Endometrial microvascular endothelial cells (primary cell): ENCODE data around the gene SLC12A4. TPM values are rescaled to one million over a fixed set of nuclear protein-coding genes. Genes with fewer than 3 reads are reported as not detected.

Source experiments
- in situ Hi-C: cut with HindIII; loops from 2 replicates; pipeline ENCODE4 v1.10.0; 2017; ENCODE audit warnings: low sequenced_read_pairs, low pct_unique_long_range_greater_than_20kb; ENCODE audit errors: inconsistent ontology term
- total RNA-seq: library from RNA; depleted of rRNA; stranded (reverse); fragments of >200 nt; gene quantifications from one replicate; pipeline ENCODE4 v1.2.3, GENCODE V29; 2015; ENCODE audit errors: inconsistent ontology term

The SLC12A4 gene
- total RNA-seq, 1 donor from 2014 or later, result 55.3 TPM

GRCh38 chr16:67966549-67967182 lies 1.8 kb downstream of the SLC12A4 start:
- in situ Hi-C loops, result no loop called here

- in situ Hi-C loops, result no loop called here
These were observed 2.5 kb downstream of the SLC12A4 start for GRCh38 chr16:67965668-67966548.

- in situ Hi-C loops, result no loop called here
These were observed 3.8 kb downstream of the SLC12A4 start for GRCh38 chr16:67964477-67965131.

- in situ Hi-C loops, result no loop called here
These were observed 4.6 kb downstream of the SLC12A4 start for GRCh38 chr16:67963662-67964321.

- in situ Hi-C loops, result no loop called here
These were observed 5.2 kb downstream of the SLC12A4 start for GRCh38 chr16:67963292-67963661.

GRCh38 chr16:67962135-67962534 lies 6.3 kb downstream of the SLC12A4 start:
- in situ Hi-C loops, result no loop called here

- in situ Hi-C loops, result no loop called here
These were observed 6.9 kb downstream of the SLC12A4 start for GRCh38 chr16:67961551-67961957.

GRCh38 chr16:67959536-67960329 lies 8.7 kb downstream of the SLC12A4 start:
- in situ Hi-C loops, result no loop called here

GRCh38 chr16:67957622-67958021 lies 10.8 kb downstream of the SLC12A4 start:
- in situ Hi-C loops, result no loop called here

- in situ Hi-C loops, result no loop called here
These were observed 13.8 kb downstream of the SLC12A4 start for GRCh38 chr16:67954421-67955196.

- in situ Hi-C loops, result no loop called here
These were observed 14.6 kb downstream of the SLC12A4 start for GRCh38 chr16:67953641-67954375.

GRCh38 chr16:67951485-67951884 lies 17.0 kb downstream of the SLC12A4 start:
- in situ Hi-C loops, result no loop called here

GRCh38 chr16:67950335-67950843 lies 18.0 kb downstream of the SLC12A4 start:
- in situ Hi-C loops, result no loop called here

GRCh38 chr16:67949645-67950044 lies 18.8 kb downstream of the SLC12A4 start:
- in situ Hi-C loops, result no loop called here

GRCh38 chr16:67948015-67948414 lies 20.4 kb downstream of the SLC12A4 start:
- in situ Hi-C loops, result no loop called here

- in situ Hi-C loops, result no loop called here
These were observed 21.4 kb downstream of the SLC12A4 start for GRCh38 chr16:67946966-67947558.

- in situ Hi-C loops, result no loop called here
These were observed 22.3 kb downstream of the SLC12A4 start for GRCh38 chr16:67946128-67946569.
